NB4 (cell line): Measurements from ENCODE around the gene UQCC5.

Experiments used
- CTCF ChIP-seq: IDR thresholded peaks from one replicate; pipeline ENCODE4 v1.5.1; 2012; ENCODE audit warnings: low read depth, low read length
- POLR2A ChIP-seq: IDR thresholded peaks from 2 replicates; pipeline ENCODE4 v1.6.1; 2011; ENCODE audit warnings: mild to moderate bottlenecking; ENCODE audit not compliant: insufficient read length; ENCODE audit errors: extremely low read depth

GRCh38 chr3:52524258-52524751 lies 12.1 kb upstream of the UQCC5 start:
- no peak for TF ChIP-seq CTCF
- TF ChIP-seq POLR2A, result peak; percentile 15
